HG03558 (cell line): ENCODE results near the gene ZGLP1.
"Not testable (repeated sequence)": the region's sequence is repeated elsewhere in the genome, so short reads cannot be mapped to it uniquely, and the experiment has no call there.

Experiments
- ATAC-seq: cut with Tn5 transposase; IDR thresholded peaks from one replicate; pipeline ENCODE4 v1.9.1; 2021; ENCODE audit warnings: moderate number of reproducible peaks; ENCODE audit not compliant: unreplicated experiment; ENCODE audit errors: extremely low read depth

The ZGLP1 gene

GRCh38 chr19:10309423-10309822, at the start of gene ZGLP1:
TSS of gene ZGLP1 (minus strand) at chr19:10309815.
- no peak for ATAC-seq

- ATAC-seq, result no peak
These were observed 46.8 kb upstream of the ZGLP1 start for GRCh38 chr19:10356431-10356830.

- ATAC-seq, result no peak
These were observed 44.3 kb upstream of the ZGLP1 start for GRCh38 chr19:10353793-10354391.

GRCh38 chr19:10352764-10353671, 43.4 kb upstream of the ZGLP1 start:
- ATAC-seq, result no peak

- ATAC-seq, result no peak
These were observed 36.9 kb upstream of the ZGLP1 start for GRCh38 chr19:10346509-10346908.

GRCh38 chr19:10344780-10345179, 35.2 kb upstream of the ZGLP1 start:
- ATAC-seq, result no peak

- no peak for ATAC-seq
These were observed 33.9 kb upstream of the ZGLP1 start for GRCh38 chr19:10343495-10343894.

- no peak for ATAC-seq
These were observed 30.4 kb upstream of the ZGLP1 start for GRCh38 chr19:10339977-10340376.

GRCh38 chr19:10339380-10339960, 29.9 kb upstream of the ZGLP1 start, which contains the start of gene ICAM3:
TSS of gene ICAM3 (minus strand) at chr19:10339624. CDS start at chr19:10339614, 10 bp downstream.
- ATAC-seq, result no peak

GRCh38 chr19:10338940-10339339, 29.3 kb upstream of the ZGLP1 start:
- no peak for ATAC-seq

GRCh38 chr19:10336725-10337124, 27.1 kb upstream of the ZGLP1 start:
- ATAC-seq, result not testable (repeated sequence)

GRCh38 chr19:10335352-10335985, 25.9 kb upstream of the ZGLP1 start:
- no peak for ATAC-seq

GRCh38 chr19:10334588-10335351, 25.2 kb upstream of the ZGLP1 start:
- ATAC-seq, result no peak

GRCh38 chr19:10333758-10334587, 24.4 kb upstream of the ZGLP1 start:
- no peak for ATAC-seq

- ATAC-seq, result peak; percentile 54
These were observed 23.5 kb upstream of the ZGLP1 start, which contains the start of gene RAVER1 for GRCh38 chr19:10332965-10333757. TSS of gene RAVER1 (minus strand) at chr19:10333529. CDS start at chr19:10333507, 22 bp downstream.

GRCh38 chr19:10332158-10332964, 22.7 kb upstream of the ZGLP1 start:
- ATAC-seq, result no peak

- no peak for ATAC-seq
These were observed 19.9 kb upstream of the ZGLP1 start for GRCh38 chr19:10329555-10329954.
